Lower leg skin (tissue), 3 donors: ENCODE measurements around the gene PCSK5.

Experiments used
- CTCF ChIP-seq, 3 donors: fragments of 450-650 bp; IDR thresholded peaks; one replicate each; pipeline ENCODE4 v1.5.1; 2016; ENCODE audit warnings: antibody characterized with exemption in 3 of 3, mild to moderate bottlenecking in 3 of 3, moderate library complexity in 2 of 3
- POLR2A ChIP-seq, 2 donors: fragments of 450-650 bp; IDR thresholded peaks; one replicate each; pipeline ENCODE4 v1.6.1; 2016 to 2017; ENCODE audit warnings: antibody characterized with exemption in 2 of 2, mild to moderate bottlenecking in 1 of 2, moderate library complexity in 1 of 2

- no peak for TF ChIP-seq POLR2A (IDR thresholded peaks at IDR 0.05)
- no peak for TF ChIP-seq CTCF (IDR thresholded peaks at IDR 0.05)
These were observed 66.6 kb downstream of the PCSK5 start for GRCh38 chr9:75957116-75957515.
